Keratinocyte (primary cell): ENCODE results near the gene FOXI2. TPM values are rescaled to one million over a fixed set of nuclear protein-coding genes. Genes with fewer than 3 reads are reported as not detected.

ENCODE experiments used
- DNase-seq: peaks from one replicate; pipeline ENCODE4 v3.0.0-alpha.2; 2011; ENCODE audit warnings: low read depth, missing footprints, low spot score
- FAIRE-seq: peaks from 2 replicates; lab custom pipeline; 2011; peaks lifted over from hg19 to GRCh38; lab: Jason Lieb, UNC
- H2AFZ ChIP-seq: 2 replicates; pipeline ENCODE4 v1.6.0; 2012; ENCODE audit warnings: low read length, control low read depth, inconsistent platforms; ENCODE audit not compliant: control insufficient read depth
- H3K27ac ChIP-seq: 2 replicates; pipeline ENCODE4 v1.5.1; 2011; ENCODE audit warnings: low read length; ENCODE audit not compliant: control insufficient read depth, insufficient read depth
- H3K27me3 ChIP-seq: 3 replicates; pipeline ENCODE4 v1.6.0; 2011; ENCODE audit warnings: low read length; ENCODE audit not compliant: control insufficient read depth, insufficient read depth; ENCODE audit errors: extremely low read depth
- H3K36me3 ChIP-seq, 2 experiments: 2 replicates in 1 of 2; 3 replicates in 1 of 2; pipeline ENCODE4 v1.5.1; 2011; ENCODE audit warnings: low read length in 2 of 2, mild to moderate bottlenecking in 1 of 2; ENCODE audit not compliant: control insufficient read depth in 2 of 2, insufficient read depth in 2 of 2; ENCODE audit errors: extremely low read depth in 1 of 2
- H3K4me1 ChIP-seq: 3 replicates; pipeline ENCODE4 v1.5.1; 2011; ENCODE audit warnings: low read length; ENCODE audit not compliant: control insufficient read depth, insufficient read depth; ENCODE audit errors: extremely low read depth
- H3K4me2 ChIP-seq: 3 replicates; pipeline ENCODE4 v1.6.0; 2011; ENCODE audit warnings: low read depth, low read length; ENCODE audit not compliant: control insufficient read depth, insufficient read depth; ENCODE audit errors: extremely low read depth
- H3K4me3 ChIP-seq, 3 experiments: fragments of 200-600 bp in 1 of 3; sonication (generic) in 1 of 3; 2 replicates in 2 of 3; 3 replicates in 1 of 3; pipeline ENCODE4 v1.5.1; 2011 to 2016; ENCODE audit warnings: low read length in 3 of 3, mild to moderate bottlenecking in 3 of 3, control low read depth in 2 of 3, inconsistent platforms in 1 of 3, low read depth in 1 of 3, mixed read lengths in 1 of 3, mixed run types in 1 of 3, moderate library complexity in 1 of 3; ENCODE audit not compliant: control insufficient read depth in 2 of 3, insufficient read depth in 2 of 3; ENCODE audit errors: extremely low read depth in 1 of 3
- H3K79me2 ChIP-seq: 2 replicates; pipeline ENCODE4 v1.6.0; 2012; ENCODE audit warnings: low read length; ENCODE audit not compliant: control insufficient read depth, insufficient read depth
- H3K9ac ChIP-seq: 3 replicates; pipeline ENCODE4 v1.6.0; 2011; ENCODE audit warnings: low read length; ENCODE audit not compliant: control insufficient read depth, insufficient read depth; ENCODE audit errors: extremely low read depth
- H3K9me1 ChIP-seq: 3 replicates; pipeline ENCODE4 v1.6.0; 2011; ENCODE audit warnings: low read length; ENCODE audit not compliant: control insufficient read depth, insufficient read depth; ENCODE audit errors: extremely low read depth
- H3K9me3 ChIP-seq: 2 replicates; pipeline ENCODE4 v1.5.1; 2012; ENCODE audit warnings: low read depth, low read length; ENCODE audit not compliant: control insufficient read depth
- H4K20me1 ChIP-seq: 3 replicates; pipeline ENCODE4 v1.6.0; 2011; ENCODE audit warnings: low read length; ENCODE audit not compliant: control insufficient read depth, insufficient read depth; ENCODE audit errors: extremely low read depth
- EZH2 ChIP-seq: IDR thresholded peaks from one replicate; pipeline ENCODE4 v1.6.1; 2012; ENCODE audit warnings: inconsistent platforms, mild to moderate bottlenecking, low read length, moderate library complexity
- dilution Hi-C: fragments of 300-500 bp; cut with MboI; formaldehyde crosslinking; loops from one replicate; pipeline ENCODE4 v1.7.0; 2020; ENCODE audit warnings: low sequenced_read_pairs; ENCODE audit not compliant: extremely low pct_ligation_motif_present
- polyA plus RNA-seq, 5 experiments: library from polyadenylated mRNA; depleted of rRNA in 3 of 5; stranded (reverse) in 3 of 5; stranded (forward) in 1 of 5; unstranded in 1 of 5; fragments of >200 nt; gene quantifications; 1 replicate in 1 of 5; 2 replicates in 3 of 5; 3 replicates in 1 of 5; pipeline versions ENCODE4 v1.2.1 to v1.2.3, GENCODE V29; 2011 to 2012; ENCODE audit warnings: missing spikeins in 2 of 5, low read depth in 1 of 5, low replicate concordance in 1 of 5
- TF ChIP-seq, protein P1 (sequence below), 3 experiments: IDR thresholded peaks in 1 of 3; conservative IDR thresholded peaks in 1 of 3; optimal IDR thresholded peaks in 1 of 3; 2 replicates in 2 of 3; 3 replicates in 1 of 3; pipeline versions ENCODE3 to v1.5.1; 2011; ENCODE audit warnings: low read length in 3 of 3, mild to moderate bottlenecking in 3 of 3, moderate library complexity in 2 of 3, control low read depth in 1 of 3, inconsistent platforms in 1 of 3; ENCODE audit not compliant: insufficient read depth in 2 of 3; ENCODE audit errors: extremely low read depth in 1 of 3

FOXI2 gene
- polyA plus RNA-seq, 1 donor (not counting 4 experiments of a cell fraction or from before 2014, with no cell fraction given), result not detected

DNA sequence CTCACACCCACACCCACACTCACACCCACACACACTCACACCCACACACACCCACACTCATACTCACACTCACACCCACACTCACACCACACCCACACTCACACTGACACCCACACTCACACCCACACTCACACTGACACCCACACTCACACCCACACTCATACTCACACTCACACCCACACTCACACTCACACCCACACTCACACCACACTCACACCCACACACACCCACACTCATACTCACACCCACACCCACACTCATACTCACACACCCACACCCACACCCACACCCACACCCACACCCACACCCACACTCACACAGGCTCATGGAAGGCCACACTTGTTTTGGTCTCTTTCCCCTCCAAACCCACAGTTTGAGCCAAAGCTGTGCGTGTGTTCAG lies 2.9 kb downstream of the FOXI2 start:
- Histone ChIP-seq H3K9me3 (no peaks in the 10 kb centered on the region), H3K27me3 (peaks cover 46% of the 10 kb centered on the region), H3K36me3 (no peaks in the 10 kb centered on the region), H2AFZ (no peak overlapping the region), H3K4me2 (no peak overlapping the region), H3K27ac (no peak overlapping the region), H3K4me1 (peaks cover 3% of the 10 kb centered on the region), H3K9me1 (no peaks in the 10 kb centered on the region), H3K9ac (no peak overlapping the region), H3K4me3 (no peak overlapping the region), H4K20me1 (no peaks in the 10 kb centered on the region), H3K79me2 (no peaks in the 10 kb centered on the region)
- DNase-seq, result no peak
- dilution Hi-C loops, result no loop called here
- TF ChIP-seq, protein P1, sequence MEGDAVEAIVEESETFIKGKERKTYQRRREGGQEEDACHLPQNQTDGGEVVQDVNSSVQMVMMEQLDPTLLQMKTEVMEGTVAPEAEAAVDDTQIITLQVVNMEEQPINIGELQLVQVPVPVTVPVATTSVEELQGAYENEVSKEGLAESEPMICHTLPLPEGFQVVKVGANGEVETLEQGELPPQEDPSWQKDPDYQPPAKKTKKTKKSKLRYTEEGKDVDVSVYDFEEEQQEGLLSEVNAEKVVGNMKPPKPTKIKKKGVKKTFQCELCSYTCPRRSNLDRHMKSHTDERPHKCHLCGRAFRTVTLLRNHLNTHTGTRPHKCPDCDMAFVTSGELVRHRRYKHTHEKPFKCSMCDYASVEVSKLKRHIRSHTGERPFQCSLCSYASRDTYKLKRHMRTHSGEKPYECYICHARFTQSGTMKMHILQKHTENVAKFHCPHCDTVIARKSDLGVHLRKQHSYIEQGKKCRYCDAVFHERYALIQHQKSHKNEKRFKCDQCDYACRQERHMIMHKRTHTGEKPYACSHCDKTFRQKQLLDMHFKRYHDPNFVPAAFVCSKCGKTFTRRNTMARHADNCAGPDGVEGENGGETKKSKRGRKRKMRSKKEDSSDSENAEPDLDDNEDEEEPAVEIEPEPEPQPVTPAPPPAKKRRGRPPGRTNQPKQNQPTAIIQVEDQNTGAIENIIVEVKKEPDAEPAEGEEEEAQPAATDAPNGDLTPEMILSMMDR (optimal IDR thresholded peaks at IDR 0.05 in 1 of 3, IDR thresholded peaks at IDR 0.05 in 1 of 3, conservative IDR thresholded peaks at IDR 0.05 in 1 of 3; ENCODE audit: extremely low read depth in 1 of 3, insufficient read depth in 2 of 3, low read length in 3 of 3), result no peak
- TF ChIP-seq EZH2, result no peak
- FAIRE-seq, result no peak

- Histone ChIP-seq H3K9me1 (no peaks in the 10 kb centered on the region), H2AFZ (no peak overlapping the region), H3K36me3 (no peaks in the 10 kb centered on the region), H3K27me3 (peaks cover 39% of the 10 kb centered on the region), H3K9ac (no peak overlapping the region), H3K4me1 (peaks cover 3% of the 10 kb centered on the region), H3K27ac (no peak overlapping the region), H3K4me2 (no peak overlapping the region), H3K79me2 (no peaks in the 10 kb centered on the region), H4K20me1 (no peaks in the 10 kb centered on the region), H3K4me3 (no peak overlapping the region), H3K9me3 (no peaks in the 10 kb centered on the region)
- DNase-seq (no peak), FAIRE-seq (no peak)
- TF ChIP-seq, protein P1 (optimal IDR thresholded peaks at IDR 0.05 in 1 of 3, IDR thresholded peaks at IDR 0.05 in 1 of 3, conservative IDR thresholded peaks at IDR 0.05 in 1 of 3; ENCODE audit: extremely low read depth in 1 of 3, insufficient read depth in 2 of 3, low read length in 3 of 3), result no peak
- no peak for TF ChIP-seq EZH2
- dilution Hi-C loops, result no loop called here
These were observed 3.6 kb downstream of the FOXI2 start for GRCh38 chr10:127740596-127740995.
